ENCODE data around the gene NELL1.

NELL1 gene

DNA sequence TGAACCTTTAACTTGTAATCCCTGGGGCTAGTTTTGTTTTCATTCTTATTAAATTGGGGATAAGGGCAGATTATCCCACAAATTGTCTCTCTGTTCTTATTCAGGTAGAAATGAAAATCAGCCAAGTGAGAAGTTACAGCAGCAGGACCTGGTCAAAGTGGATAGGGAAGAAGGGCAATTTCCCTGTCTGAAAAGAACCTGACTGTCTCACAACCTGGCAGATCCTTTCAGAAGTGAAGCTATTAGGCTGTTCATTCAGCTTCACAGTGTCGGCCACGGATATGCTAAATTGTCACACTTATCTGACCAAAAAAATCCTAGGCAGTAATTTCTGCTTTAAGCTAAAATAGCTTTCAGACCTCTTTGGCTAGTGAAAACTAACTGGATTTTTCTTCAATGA, 810.9 kb downstream of the NELL1 start:
- DNase-seq (ENCODE audit: low read depth, low spot score): no peak
- no peak overlapping the region for H3K4me3 ChIP-seq (ENCODE audit: low read length)

GRCh38 chr11:21481255-21481654, 811.9 kb downstream of the NELL1 start:
- DNase-seq (ENCODE audit: low read depth, low spot score): no peak
- no peak overlapping the region for H3K4me3 ChIP-seq (ENCODE audit: low read length)

- no peak overlapping the region for H3K4me3 ChIP-seq (ENCODE audit: low read length)
- no peak for DNase-seq (ENCODE audit: low read depth, low spot score)
Measured at GRCh38 chr11:21484039-21484438, 814.7 kb downstream of the NELL1 start.

DNA sequence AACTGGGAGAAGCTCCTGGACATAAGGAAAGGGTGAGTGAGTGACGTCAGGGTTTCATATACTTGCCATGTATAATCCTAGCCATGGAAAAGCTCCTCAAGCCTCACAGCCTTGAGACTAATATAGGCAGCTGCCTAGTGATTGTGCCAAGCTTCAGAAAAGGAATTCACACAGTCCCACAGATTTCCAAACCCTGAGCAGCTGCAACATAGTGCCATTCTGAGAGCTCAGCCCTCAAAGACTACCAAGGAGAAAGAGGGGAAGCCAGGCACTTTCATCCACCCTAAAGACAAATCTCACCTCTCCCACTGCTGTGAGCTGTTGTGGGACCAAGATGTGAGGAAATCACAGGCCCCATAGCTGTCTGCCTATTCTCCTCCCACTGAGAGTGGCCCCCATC, 815.6 kb downstream of the NELL1 start:
- DNase-seq (ENCODE audit: low read depth, low spot score): no peak
- H3K4me3 ChIP-seq (ENCODE audit: low read length): no peak overlapping the region

DNA sequence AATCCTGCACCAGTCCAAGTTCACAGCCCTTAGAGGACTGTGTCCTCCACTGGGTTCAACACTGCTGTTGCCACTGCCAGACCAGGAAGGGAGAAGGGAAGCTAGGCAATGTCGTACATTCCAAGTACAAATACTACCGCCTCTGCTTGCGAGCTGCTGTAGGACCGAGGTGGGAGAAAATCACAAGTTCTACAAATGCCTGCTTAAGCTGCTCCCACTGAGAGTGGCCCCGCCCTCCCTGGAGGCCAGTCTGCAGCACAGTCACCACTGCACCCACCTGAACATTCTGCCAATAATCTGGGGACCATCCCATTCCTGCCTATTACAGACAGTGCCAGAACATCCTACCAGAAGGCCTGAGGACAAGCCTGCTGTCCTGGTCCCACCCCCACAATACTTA, 816.0 kb downstream of the NELL1 start:
- no peak overlapping the region for H3K4me3 ChIP-seq (ENCODE audit: low read length)
- DNase-seq (ENCODE audit: low read depth, low spot score): no peak

DNA sequence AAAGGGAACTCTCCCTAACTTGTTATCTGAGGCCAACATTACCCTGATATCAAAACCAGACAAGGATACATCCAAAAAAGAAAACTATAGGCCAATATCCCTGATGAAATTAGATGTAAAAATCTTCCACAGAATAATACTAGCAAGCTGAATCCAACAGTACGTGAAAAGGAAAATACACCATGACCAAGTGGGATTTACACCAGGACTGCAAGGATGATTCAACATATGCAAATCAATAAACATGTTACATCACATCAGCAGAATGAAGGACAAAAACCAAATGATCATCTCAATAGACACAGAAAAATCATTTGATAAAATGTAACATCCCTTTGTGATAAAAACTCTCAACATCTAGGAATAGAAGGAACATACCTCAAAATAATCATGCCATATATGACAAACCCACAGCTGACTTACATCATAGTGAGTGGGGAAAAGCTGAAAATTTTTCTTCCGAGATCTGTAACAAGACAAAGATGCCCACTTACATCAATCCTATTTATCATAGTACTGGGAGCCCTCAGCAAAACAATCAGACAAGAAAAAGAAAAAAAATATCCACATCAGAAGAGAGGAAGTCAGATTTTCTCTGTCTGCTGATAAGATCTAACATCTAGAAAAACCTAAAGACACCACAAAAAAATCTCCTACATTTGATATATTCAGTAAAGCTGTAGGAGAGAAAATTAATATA, 820.2 kb downstream of the NELL1 start:
- peak; percentile 40 for DNase-seq (ENCODE audit: low read depth, low spot score)
- no peak overlapping the region for H3K4me3 ChIP-seq (ENCODE audit: low read length)

DNA sequence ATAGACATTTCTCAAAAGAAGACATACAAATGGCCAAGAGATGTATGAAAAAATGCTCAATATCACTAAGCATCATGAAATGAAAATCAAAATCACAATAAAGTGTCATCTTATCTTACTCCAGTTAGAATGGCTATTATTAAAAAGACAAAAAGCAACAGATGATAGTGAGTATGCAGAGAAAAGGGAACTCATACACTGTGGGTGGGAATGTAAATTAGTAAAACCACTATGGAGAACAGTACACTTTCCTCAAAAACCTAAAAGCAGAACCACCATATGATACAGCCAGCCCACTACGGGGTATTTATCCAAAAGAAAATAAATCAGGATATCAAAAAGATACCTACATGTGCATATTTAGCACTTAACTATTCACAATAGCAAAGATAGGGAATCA, 823.5 kb downstream of the NELL1 start:
- no peak for DNase-seq (ENCODE audit: low read depth, low spot score)
- H3K4me3 ChIP-seq (ENCODE audit: low read length): no peak overlapping the region

GRCh38 chr11:21494946-21495345, 825.6 kb downstream of the NELL1 start:
- no peak for DNase-seq (ENCODE audit: low read depth, low spot score)
- H3K4me3 ChIP-seq (ENCODE audit: low read length): no peak overlapping the region

- DNase-seq (ENCODE audit: low read depth, low spot score): no peak
- no peak overlapping the region for H3K4me3 ChIP-seq (ENCODE audit: low read length)
Measured at GRCh38 chr11:21495879-21496278, 826.5 kb downstream of the NELL1 start.

DNA sequence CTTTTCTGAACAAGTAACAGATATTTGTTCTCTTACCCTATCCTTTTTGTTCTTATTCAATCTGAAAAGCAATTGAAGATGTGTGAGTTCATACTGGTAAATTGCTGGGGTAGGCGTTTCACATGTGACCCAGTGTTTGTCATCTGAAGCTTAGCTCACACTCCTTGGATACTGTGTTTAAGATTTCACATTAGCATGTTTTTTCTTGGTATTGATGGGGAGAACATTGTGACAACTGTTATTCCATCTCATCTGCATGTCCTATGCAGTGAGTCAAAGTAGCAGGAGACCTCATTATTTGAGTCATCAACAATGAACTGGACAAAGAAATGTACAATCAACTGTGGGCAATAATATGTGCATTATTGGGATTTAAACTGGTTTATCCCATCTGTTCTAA, 831.9 kb downstream of the NELL1 start:
- H3K4me3 ChIP-seq (ENCODE audit: low read length): no peak overlapping the region
- DNase-seq (ENCODE audit: low read depth, low spot score): no peak

DNA sequence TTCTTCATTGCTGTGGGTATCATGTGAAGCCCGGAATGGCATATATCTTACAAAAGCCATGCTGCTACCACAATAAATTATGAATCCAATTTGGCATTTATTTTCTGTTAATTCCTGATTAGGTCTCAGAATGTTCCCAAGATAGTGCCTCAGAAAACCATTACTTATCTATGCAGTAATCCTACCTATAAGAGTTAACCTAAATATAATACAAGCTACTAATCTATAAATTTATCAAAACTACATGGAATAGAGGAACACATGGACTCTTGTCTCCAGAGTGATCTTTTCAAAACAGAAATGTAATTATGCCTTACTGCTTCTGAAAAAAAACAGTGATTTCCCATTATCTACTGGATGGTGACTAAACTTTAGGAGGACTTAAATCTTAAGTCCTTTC, 835.7 kb downstream of the NELL1 start:
- H3K4me3 ChIP-seq (ENCODE audit: low read length): no peak overlapping the region
- DNase-seq (ENCODE audit: low read depth, low spot score): no peak

- DNase-seq (ENCODE audit: low read depth, low spot score): peak; percentile 59
- H3K4me3 ChIP-seq (ENCODE audit: low read length): no peak overlapping the region
Measured at GRCh38 chr11:21511835-21512440, 842.6 kb downstream of the NELL1 start.

DNA sequence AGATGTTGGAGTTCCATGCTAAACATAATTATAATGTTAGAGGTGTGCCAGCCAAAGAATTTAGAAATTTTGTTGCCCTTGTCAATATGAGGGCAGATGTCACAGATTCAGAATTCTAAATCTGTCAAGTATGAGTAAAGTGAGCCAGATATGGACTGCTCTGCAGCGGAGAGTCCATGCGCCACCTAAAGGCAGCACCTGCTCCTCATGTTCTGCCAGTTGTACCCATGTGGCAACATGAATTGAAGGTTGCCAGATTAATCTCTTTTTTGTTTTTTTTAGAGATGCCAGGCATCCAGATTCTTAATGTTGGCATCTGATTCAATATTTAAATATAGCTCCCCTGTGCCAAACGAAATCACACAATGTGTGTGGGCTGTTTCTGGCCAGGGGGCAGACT, 844.9 kb downstream of the NELL1 start:
- no peak overlapping the region for H3K4me3 ChIP-seq (ENCODE audit: low read length)
- DNase-seq (ENCODE audit: low read depth, low spot score): peak; percentile 26

DNA sequence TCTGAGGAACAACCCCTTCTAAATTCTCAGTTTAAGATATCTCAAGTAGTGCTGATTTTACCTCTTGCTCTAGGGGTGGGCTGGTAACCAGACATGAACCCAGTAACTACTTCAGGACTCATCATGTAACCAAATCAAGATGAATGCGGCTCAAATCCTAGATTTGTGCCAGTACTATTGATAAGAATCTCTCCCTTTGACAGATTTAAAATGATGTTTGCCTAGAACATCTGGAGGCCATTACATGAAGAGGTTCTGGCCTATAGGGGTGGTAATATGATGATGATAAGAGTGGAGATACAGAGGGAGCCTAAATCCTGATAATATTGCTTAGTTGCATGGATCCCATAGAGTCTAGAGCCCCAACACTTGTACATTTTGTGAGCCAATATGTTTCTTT, 850.9 kb downstream of the NELL1 start:
- H3K4me3 ChIP-seq (ENCODE audit: low read length): no peak overlapping the region
- no peak for DNase-seq (ENCODE audit: low read depth, low spot score)

DNA sequence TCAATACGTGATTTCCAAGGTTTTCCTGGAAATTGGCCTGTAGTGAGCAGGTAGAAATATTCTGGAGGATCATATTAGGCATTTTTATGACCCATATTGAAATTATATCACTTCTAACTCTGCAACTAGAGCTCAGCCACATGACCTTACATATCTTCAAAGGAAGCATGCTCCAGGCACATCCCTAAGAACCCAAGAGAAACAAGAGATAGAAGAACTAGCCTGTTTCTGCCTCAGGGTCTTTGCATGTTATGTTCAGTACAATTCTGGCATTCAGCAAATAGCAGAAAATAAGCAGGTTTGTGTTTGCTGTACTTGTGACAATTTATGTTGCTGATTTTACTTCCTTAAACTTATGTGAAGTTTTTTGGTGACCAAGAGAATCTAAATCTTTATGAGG, 859.8 kb downstream of the NELL1 start:
- DNase-seq (ENCODE audit: low read depth, low spot score): no peak
- H3K4me3 ChIP-seq (ENCODE audit: low read length): no peak overlapping the region

GRCh38 chr11:21534288-21534687, 864.9 kb downstream of the NELL1 start:
- H3K4me3 ChIP-seq (ENCODE audit: low read length): no peak overlapping the region
- DNase-seq (ENCODE audit: low read depth, low spot score): no peak

GRCh38 chr11:21537980-21538379, 868.6 kb downstream of the NELL1 start:
- no peak for DNase-seq (ENCODE audit: low read depth, low spot score)
- H3K4me3 ChIP-seq (ENCODE audit: low read length): no peak overlapping the region

DNA sequence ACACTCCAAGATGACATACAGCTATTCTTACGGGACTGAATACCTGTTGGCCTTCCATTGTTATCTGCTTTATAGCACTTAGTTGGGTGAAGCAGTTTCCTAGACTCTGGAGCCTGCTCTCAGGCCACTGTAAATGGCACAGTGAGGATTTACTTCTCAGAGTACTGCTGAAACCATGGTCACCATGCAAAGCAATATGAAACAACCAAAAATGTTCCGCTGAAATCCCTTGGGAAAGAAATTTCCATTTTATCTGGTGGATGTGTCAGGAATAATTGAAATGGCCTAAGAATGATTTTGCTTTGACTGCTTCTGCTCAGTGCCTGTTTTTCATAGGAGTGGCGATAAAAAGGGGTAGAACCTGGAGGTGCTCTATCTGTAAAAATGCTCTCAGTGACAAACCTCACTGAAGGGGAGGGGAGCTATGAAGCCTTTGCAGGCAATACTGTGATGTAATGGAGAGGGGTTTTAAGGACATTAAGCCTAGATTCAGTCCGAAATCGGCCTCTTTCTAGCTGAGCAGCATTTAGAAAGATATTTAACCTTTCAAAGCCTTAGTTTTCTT, 871.9 kb downstream of the NELL1 start:
- no peak overlapping the region for H3K4me3 ChIP-seq (ENCODE audit: low read length)
- no peak for DNase-seq (ENCODE audit: low read depth, low spot score)

- DNase-seq (ENCODE audit: low read depth, low spot score): no peak
- H3K4me3 ChIP-seq (ENCODE audit: low read length): no peak overlapping the region
Measured at GRCh38 chr11:21543901-21544300, 874.5 kb downstream of the NELL1 start.

DNA sequence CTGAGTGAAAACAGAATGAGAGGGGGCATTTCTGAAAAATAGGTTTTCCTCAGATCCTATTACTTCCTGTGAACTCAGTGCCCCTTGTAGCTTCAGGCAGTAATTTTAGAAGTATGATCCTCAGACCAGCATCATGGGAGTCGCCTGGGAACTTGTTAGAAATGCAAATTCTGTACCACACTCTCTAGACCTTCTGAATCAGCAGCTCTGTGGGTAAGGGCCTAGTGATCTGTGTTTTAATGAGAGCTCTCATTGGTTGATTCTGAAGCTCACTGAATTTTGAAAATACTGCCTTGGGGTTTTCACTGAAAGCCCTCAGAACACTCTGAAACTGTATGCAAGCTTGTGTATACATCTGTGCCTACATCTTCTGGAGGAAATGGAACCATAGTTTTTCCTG, 876.3 kb downstream of the NELL1 start:
- H3K4me3 ChIP-seq (ENCODE audit: low read length): no peak overlapping the region
- DNase-seq (ENCODE audit: low read depth, low spot score): no peak

GRCh38 chr11:21546703-21547102, 877.3 kb downstream of the NELL1 start:
- H3K4me3 ChIP-seq (ENCODE audit: low read length): no peak overlapping the region
- DNase-seq (ENCODE audit: low read depth, low spot score): no peak

Measured in Jurkat, Clone E6-1 (cell line).